GM10266 (cell line): ENCODE measurements around the gene WASF3.

Source experiments
- DNase-seq: peaks from one replicate; pipeline ENCODE4 v3.0.0; 2012; ENCODE audit errors: extremely low spot score
- TF ChIP-seq, protein P1 (sequence below): IDR thresholded peaks from 2 replicates; pipeline ENCODE4 v1.5.1; 2012; ENCODE audit warnings: mild to moderate bottlenecking, low read depth; ENCODE audit not compliant: control insufficient read depth, insufficient read depth; ENCODE audit errors: missing control alignments

The WASF3 gene

DNA sequence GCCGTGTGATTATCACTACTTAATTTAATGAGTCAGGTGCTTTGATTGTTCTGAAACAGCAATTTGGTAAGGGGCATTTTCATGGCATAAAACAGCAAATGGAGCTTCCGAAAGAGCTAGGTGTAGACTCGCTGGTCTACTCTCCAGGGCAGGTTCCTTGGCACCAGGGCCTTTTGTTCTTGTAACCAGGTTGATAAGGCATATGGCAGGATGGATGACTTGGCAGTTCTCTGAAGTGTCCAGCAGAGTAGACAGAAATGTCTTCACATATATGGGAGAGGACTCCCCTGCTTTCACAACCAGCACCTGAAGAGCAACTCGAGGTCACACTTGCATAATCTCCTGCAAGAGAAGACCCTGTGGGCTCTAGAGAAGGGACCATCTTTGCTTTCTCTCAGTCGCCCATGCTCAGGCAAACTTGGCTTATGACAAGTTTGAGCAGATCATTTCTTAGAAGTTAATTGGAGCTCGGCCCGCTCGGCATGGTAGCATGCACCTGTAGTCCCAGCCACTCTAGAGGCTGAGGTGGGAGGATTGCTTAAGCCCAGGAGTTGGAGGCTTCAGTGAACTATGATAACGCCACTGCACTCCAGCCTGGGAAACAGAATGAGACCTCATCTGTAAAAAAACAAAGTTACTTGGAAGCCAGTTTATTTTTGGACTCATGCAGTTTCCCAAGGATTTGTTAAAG is 23.3 kb upstream of the WASF3 start:
- DNase-seq = no peak
- TF ChIP-seq, protein P1, sequence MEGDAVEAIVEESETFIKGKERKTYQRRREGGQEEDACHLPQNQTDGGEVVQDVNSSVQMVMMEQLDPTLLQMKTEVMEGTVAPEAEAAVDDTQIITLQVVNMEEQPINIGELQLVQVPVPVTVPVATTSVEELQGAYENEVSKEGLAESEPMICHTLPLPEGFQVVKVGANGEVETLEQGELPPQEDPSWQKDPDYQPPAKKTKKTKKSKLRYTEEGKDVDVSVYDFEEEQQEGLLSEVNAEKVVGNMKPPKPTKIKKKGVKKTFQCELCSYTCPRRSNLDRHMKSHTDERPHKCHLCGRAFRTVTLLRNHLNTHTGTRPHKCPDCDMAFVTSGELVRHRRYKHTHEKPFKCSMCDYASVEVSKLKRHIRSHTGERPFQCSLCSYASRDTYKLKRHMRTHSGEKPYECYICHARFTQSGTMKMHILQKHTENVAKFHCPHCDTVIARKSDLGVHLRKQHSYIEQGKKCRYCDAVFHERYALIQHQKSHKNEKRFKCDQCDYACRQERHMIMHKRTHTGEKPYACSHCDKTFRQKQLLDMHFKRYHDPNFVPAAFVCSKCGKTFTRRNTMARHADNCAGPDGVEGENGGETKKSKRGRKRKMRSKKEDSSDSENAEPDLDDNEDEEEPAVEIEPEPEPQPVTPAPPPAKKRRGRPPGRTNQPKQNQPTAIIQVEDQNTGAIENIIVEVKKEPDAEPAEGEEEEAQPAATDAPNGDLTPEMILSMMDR = no peak

DNA sequence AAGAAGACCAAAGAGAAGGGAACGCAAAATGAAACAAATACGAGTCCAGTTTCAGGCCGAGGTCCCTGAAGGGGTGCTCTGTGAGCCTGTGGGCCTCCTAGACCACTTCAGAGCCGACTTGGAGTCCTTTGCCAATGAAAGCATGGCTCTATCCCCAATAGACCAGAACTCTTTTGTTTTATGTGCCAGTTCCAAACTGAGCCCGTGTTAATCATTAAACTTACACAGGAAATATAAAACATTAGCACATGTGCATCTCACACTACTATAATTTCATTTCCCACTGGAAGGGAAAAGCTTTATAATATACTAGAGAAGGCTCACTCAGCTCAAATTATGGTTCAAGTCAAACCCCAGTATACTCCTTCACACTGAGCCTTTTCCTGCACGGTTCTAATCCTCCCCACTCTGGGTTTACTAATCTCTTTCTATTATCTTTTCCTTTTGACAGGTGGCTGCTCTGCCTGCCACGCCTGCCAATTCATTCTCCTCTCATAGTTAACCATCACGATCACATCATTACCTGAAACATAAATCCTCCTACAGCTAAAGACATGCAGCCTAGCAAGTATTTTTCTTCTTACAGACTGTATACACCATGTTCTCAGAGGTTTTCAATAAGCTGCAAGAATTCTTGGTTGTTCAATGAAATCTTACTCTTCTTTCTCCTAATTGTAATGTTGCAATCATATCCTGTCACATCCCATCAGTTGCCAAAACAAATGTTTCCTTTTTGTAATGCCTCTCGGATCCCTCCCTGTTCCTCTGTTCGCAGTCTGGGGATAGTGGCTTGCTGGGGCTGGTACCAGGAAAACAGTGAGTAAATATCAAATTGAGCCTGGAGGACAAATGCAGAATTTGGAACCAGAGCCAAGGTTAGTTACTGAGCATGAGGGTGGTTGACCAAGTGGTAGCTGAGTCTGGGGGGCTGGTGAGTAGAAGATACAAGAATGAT is 18.8 kb upstream of the WASF3 start:
- DNase-seq = no peak
- TF ChIP-seq, protein P1 = no peak

GRCh38 chr13:26539738-26540292 is 17.7 kb upstream of the WASF3 start:
- no peak for DNase-seq
- TF ChIP-seq, protein P1 = no peak

GRCh38 chr13:26540334-26540733 is 17.1 kb upstream of the WASF3 start:
- TF ChIP-seq, protein P1 = no peak
- DNase-seq = no peak

- TF ChIP-seq, protein P1 = no peak
- no peak for DNase-seq
Measured at GRCh38 chr13:26541041-26541440, 16.4 kb upstream of the WASF3 start.

- DNase-seq = no peak
- TF ChIP-seq, protein P1 = no peak
Measured at GRCh38 chr13:26541678-26542568, 15.6 kb upstream of the WASF3 start.
